GM18951 (cell line): Measurements from ENCODE around the gene ATP2A2.

Experiments used
- POLR2A ChIP-seq: IDR thresholded peaks from 4 replicates; pipeline ENCODE4 v1.6.1; 2011; ENCODE audit warnings: mild to moderate bottlenecking; ENCODE audit not compliant: insufficient read length, insufficient read depth; ENCODE audit errors: extremely low read depth
- in situ Hi-C: fragments of 300-500 bp; cut with MboI; formaldehyde crosslinking; loops from one replicate; pipeline ENCODE4 v1.12.0; 2022; ENCODE audit warnings: low sequenced_read_pairs, mixed read lengths, inconsistent platforms; ENCODE audit not compliant: unreplicated experiment

Gene ATP2A2

GRCh38 chr12:110286623-110287022 is 5.6 kb downstream of the ATP2A2 start:
- in situ Hi-C loops, result no loop called here

GRCh38 chr12:110287986-110288385 is 6.9 kb downstream of the ATP2A2 start:
- TF ChIP-seq POLR2A, result no peak
- in situ Hi-C loops, result no loop called here

More at GRCh38 chr12:110286623-110287022, 5.6 kb downstream of the ATP2A2 start:
- no peak for TF ChIP-seq POLR2A

GRCh38 chr12:110289044-110289710 is 8.1 kb downstream of the ATP2A2 start:
- no peak for TF ChIP-seq POLR2A
- in situ Hi-C loops, result no loop called here

- TF ChIP-seq POLR2A, result no peak
- in situ Hi-C loops, result no loop called here
Observed at GRCh38 chr12:110289711-110290078, 8.6 kb downstream of the ATP2A2 start.

- in situ Hi-C loops, result no loop called here
- no peak for TF ChIP-seq POLR2A
Observed at GRCh38 chr12:110301065-110301806, 20.2 kb downstream of the ATP2A2 start.

GRCh38 chr12:110304061-110304551 is 23.1 kb downstream of the ATP2A2 start:
- TF ChIP-seq POLR2A, result no peak
- in situ Hi-C loops, result no loop called here

- no peak for TF ChIP-seq POLR2A
- in situ Hi-C loops, result no loop called here
Observed at GRCh38 chr12:110307372-110307771, 26.3 kb downstream of the ATP2A2 start.

- TF ChIP-seq POLR2A, result no peak
- in situ Hi-C loops, result no loop called here
Observed at GRCh38 chr12:110310763-110311162, 29.7 kb downstream of the ATP2A2 start.

- no peak for TF ChIP-seq POLR2A
- in situ Hi-C loops, result no loop called here
Observed at GRCh38 chr12:110311903-110312302, 30.9 kb downstream of the ATP2A2 start.

GRCh38 chr12:110312581-110313360 is 31.7 kb downstream of the ATP2A2 start:
- in situ Hi-C loops, result no loop called here
- no peak for TF ChIP-seq POLR2A

GRCh38 chr12:110314308-110314707 is 33.3 kb downstream of the ATP2A2 start:
- in situ Hi-C loops, result no loop called here
- TF ChIP-seq POLR2A, result no peak

GRCh38 chr12:110316861-110317260 is 35.8 kb downstream of the ATP2A2 start:
- in situ Hi-C loops, result no loop called here
- TF ChIP-seq POLR2A, result no peak

GRCh38 chr12:110317911-110318310 is 36.9 kb downstream of the ATP2A2 start:
- in situ Hi-C loops, result no loop called here
- no peak for TF ChIP-seq POLR2A
